Motor neuron (in vitro differentiated cells): Measurements from ENCODE around the gene CPNE7. TPM values are rescaled to one million over a fixed set of nuclear protein-coding genes. Genes with fewer than 3 reads are reported as not detected.

Experiments used
- ATAC-seq, 8 experiments: fragments of 200-7000 bp; cut with Tn5 transposase; replicated peaks in 6 of 8; 2 replicates each; pipeline ENCODE4 v1.8.0; 2021; ENCODE audit warnings: mild to moderate bottlenecking in 8 of 8, moderate library complexity in 8 of 8
- H3K27ac ChIP-seq, 2 donors: fragments of 250-450 bp; sonication (Bioruptor Pico); 2 replicates each; pipeline ENCODE4 v1.9.0; 2021; ENCODE audit warnings: antibody characterized with exemption in 2 of 2, mild to moderate bottlenecking in 2 of 2, moderate library complexity in 1 of 2
- H3K4me1 ChIP-seq, 2 donors: fragments of 250-450 bp; sonication (Bioruptor Pico); replicated peaks in 1 of 2; 2 replicates each; pipeline ENCODE4 v1.6.1; 2021; ENCODE audit warnings: antibody characterized with exemption in 2 of 2, mild to moderate bottlenecking in 2 of 2, moderate library complexity in 1 of 2
- H3K4me3 ChIP-seq, 5 donors: fragments of 250-450 bp; sonication (Bioruptor Pico); 2 replicates each; pipeline ENCODE4 v1.9.0; 2021; ENCODE audit warnings: antibody characterized with exemption in 5 of 5, mild to moderate bottlenecking in 5 of 5, moderate library complexity in 4 of 5
- WGBS, 10 experiments: fragments of 450-650 bp; shearing (Covaris generic); methylation state at CpG; one replicate each; pipeline ENCODE4 v1.0.0; 2022; 5-methylcytosine and 5-hydroxymethylcytosine counted together
- in situ Hi-C, 9 experiments: fragments of 400-800 bp; cut with MboI; loops; one replicate each; pipeline ENCODE4 v1.15.0; 2021; ENCODE audit warnings: low sequenced_read_pairs in 9 of 9, low pct_unique_long_range_greater_than_20kb in 2 of 9; ENCODE audit not compliant: unreplicated experiment in 9 of 9
- total RNA-seq, 8 experiments: library from RNA; unstranded; fragments of 300-600 nt; gene quantifications; 2 replicates each; pipeline versions ENCODE4 v1.2.3 to v1.2.4, GENCODE V29; 2022

CPNE7 gene
- total RNA-seq, result 10 to 100 TPM in 3 of 8 experiments, 1 to 10 TPM in 4, not detected in 1; 2.2 to 17.1 (median 7.3) TPM

- no peak within 1 kb of the TSS for H3K27ac ChIP-seq
- H3K4me3 ChIP-seq, result peak within 1 kb of the TSS; percentile 26 to 40 (median 36)
- ATAC-seq, result peak; percentile 30 to 74 (median 64)
- WGBS, 10 experiments, result 0 to 20% methylated on average over 5 to 6 of the region's 103 CpGs; no CpG with 5 or more reads in 8 of the 10 experiments
- peaks cover 4 to 8% of the 10 kb centered on the region in 2 donors for H3K4me1 ChIP-seq
- in situ Hi-C loops, result no loop called here
These were observed at the start of gene CPNE7 for GRCh38 chr16:89575247-89576152. Gene CPNE7 (plus strand): TSS chr16:89575758. CDS start chr16:89575898, 140 bp downstream.

GRCh38 chr16:89529097-89529496, 46.5 kb upstream of the CPNE7 start:
- 57 to 100% (median 91%) methylated on average over 1 to 12 of the region's 16 CpGs; no CpG with 5 or more reads in 1 of the 10 experiments for WGBS, 10 experiments
- Histone ChIP-seq H3K4me1 (no peaks in the 10 kb centered on the region), H3K4me3 (no peak overlapping the region), H3K27ac (no peak overlapping the region)
- no peak for ATAC-seq
- in situ Hi-C loops, result no loop called here

- no peak overlapping the region for H3K4me3 ChIP-seq
- in situ Hi-C loops, result no loop called here
- H3K27ac ChIP-seq, result no peak overlapping the region
- 96 to 100% (median 100%) methylated on average over 1 to 12 of the region's 37 CpGs; no CpG with 5 or more reads in 3 of the 10 experiments for WGBS, 10 experiments
- ATAC-seq, result no peak
- no peaks in the 10 kb centered on the region for H3K4me1 ChIP-seq
These were observed 44.9 kb upstream of the CPNE7 start for GRCh38 chr16:89530401-89531381.

GRCh38 chr16:89531821-89532526, 43.6 kb upstream of the CPNE7 start:
- Histone ChIP-seq H3K4me3 (no peak overlapping the region), H3K27ac (no peak overlapping the region), H3K4me1 (no peaks in the 10 kb centered on the region)
- in situ Hi-C loops, result no loop called here
- WGBS, 10 experiments, result 81 to 100% (median 96%) methylated on average over 2 to 10 of the region's 31 CpGs; no CpG with 5 or more reads in 3 of the 10 experiments
- no peak for ATAC-seq

- no peak for ATAC-seq
- H3K27ac ChIP-seq, result no peak overlapping the region
- WGBS, 10 experiments, result 63 to 100% (median 95%) methylated on average over 1 to 8 of the region's 11 CpGs; no CpG with 5 or more reads in 3 of the 10 experiments
- in situ Hi-C loops, result no loop called here
- H3K4me1 ChIP-seq, result no peaks in the 10 kb centered on the region
- H3K4me3 ChIP-seq, result no peak overlapping the region
These were observed 41.3 kb upstream of the CPNE7 start for GRCh38 chr16:89534252-89534756.

- no CpG with 5 or more reads among the region's 24 CpGs for whole genome bisulfite sequencing, 10 experiments
- in situ Hi-C loops, result no loop called here
- Histone ChIP-seq H3K4me1 (no peaks in the 10 kb centered on the region), H3K27ac (no peak overlapping the region), H3K4me3 (no peak overlapping the region)
- peak in 4 of 8 experiments; percentile 10 to 25 (median 16) for ATAC-seq
These were observed 39.2 kb upstream of the CPNE7 start for GRCh38 chr16:89536371-89536770.

GRCh38 chr16:89536886-89537548, 38.5 kb upstream of the CPNE7 start:
- in situ Hi-C loops, result no loop called here
- Histone ChIP-seq H3K4me3 (no peak overlapping the region), H3K27ac (no peak overlapping the region), H3K4me1 (no peaks in the 10 kb centered on the region)
- WGBS, 10 experiments, result 71 to 100% (median 100%) methylated on average over 2 to 21 of the region's 36 CpGs; no CpG with 5 or more reads in 1 of the 10 experiments
- ATAC-seq, result peak in 4 of 8 experiments; percentile 13 to 28 (median 18)

- Histone ChIP-seq H3K4me3 (no peak overlapping the region), H3K27ac (no peak overlapping the region), H3K4me1 (no peaks in the 10 kb centered on the region)
- WGBS, 10 experiments, result 93 to 100% (median 95%) methylated on average over 1 to 5 of the region's 7 CpGs; no CpG with 5 or more reads in 7 of the 10 experiments
- in situ Hi-C loops, result no loop called here
- ATAC-seq, result no peak
These were observed 38.0 kb upstream of the CPNE7 start for GRCh38 chr16:89537549-89537925.

- no peak overlapping the region for H3K27ac ChIP-seq
- in situ Hi-C loops, result no loop called here
- WGBS, 10 experiments, result 89 to 100% (median 97%) methylated on average over 1 to 5 of the region's 12 CpGs; no CpG with 5 or more reads in 6 of the 10 experiments
- no peak for ATAC-seq
- no peak overlapping the region for H3K4me3 ChIP-seq
- no peaks in the 10 kb centered on the region for H3K4me1 ChIP-seq
These were observed 37.3 kb upstream of the CPNE7 start for GRCh38 chr16:89538286-89538685.

- WGBS, 10 experiments, result 73 to 100% (median 80%) methylated on average over 3 to 6 of the region's 13 CpGs; no CpG with 5 or more reads in 5 of the 10 experiments
- Histone ChIP-seq H3K27ac (no peak overlapping the region), H3K4me3 (no peak overlapping the region), H3K4me1 (no peaks in the 10 kb centered on the region)
- in situ Hi-C loops, result no loop called here
- ATAC-seq, result no peak
These were observed 35.0 kb upstream of the CPNE7 start for GRCh38 chr16:89540557-89540956.

GRCh38 chr16:89541792-89542191, 33.8 kb upstream of the CPNE7 start:
- Histone ChIP-seq H3K27ac (no peak overlapping the region), H3K4me3 (no peak overlapping the region), H3K4me1 (no peaks in the 10 kb centered on the region)
- WGBS, 10 experiments, result 90 to 91% (median 91%) methylated on average over 2 to 15 of the region's 21 CpGs; no CpG with 5 or more reads in 6 of the 10 experiments
- in situ Hi-C loops, result no loop called here
- ATAC-seq, result peak in 1 of 8 experiments; percentile 12

- in situ Hi-C loops, result no loop called here
- WGBS, 10 experiments, result 71 to 100% (median 88%) methylated on average over 1 to 7 of the region's 11 CpGs; no CpG with 5 or more reads in 2 of the 10 experiments
- H3K4me1 ChIP-seq, result no peaks in the 10 kb centered on the region
- no peak for ATAC-seq
- H3K4me3 ChIP-seq, result no peak overlapping the region
- no peak overlapping the region for H3K27ac ChIP-seq
These were observed 31.4 kb upstream of the CPNE7 start for GRCh38 chr16:89544113-89544512.
